Endometrium (tissue), 2 donors: Measurements from ENCODE around the gene ITPR2.
"Not testable (repeated sequence)": the region's sequence is repeated elsewhere in the genome, so short reads cannot be mapped to it uniquely, and the experiment has no call there.

Experiments used
- FAIRE-seq: peaks from 2 replicates; lab custom pipeline; 2012; peaks lifted over from hg19 to GRCh38; lab: Jason Lieb, UNC
- donor health status: control.
- donor health status: control.

Gene ITPR2

GRCh38 chr12:26338586-26339572 lies 494.1 kb downstream of the ITPR2 start:
- no peak for FAIRE-seq

GRCh38 chr12:26335651-26336050 lies 497.3 kb downstream of the ITPR2 start:
- no peak for FAIRE-seq

- no peak for FAIRE-seq
Measured at GRCh38 chr12:26334621-26335124, 498.3 kb downstream of the ITPR2 start.

GRCh38 chr12:26331960-26332359 lies 501.0 kb downstream of the ITPR2 start:
- no peak for FAIRE-seq

GRCh38 chr12:26331136-26331535 lies 501.9 kb downstream of the ITPR2 start:
- no peak for FAIRE-seq

- FAIRE-seq: no peak
Measured at GRCh38 chr12:26327975-26328644, 504.9 kb downstream of the ITPR2 start.

- FAIRE-seq: no peak
Measured at GRCh38 chr12:26323673-26324072, 509.3 kb downstream of the ITPR2 start.

- no peak for FAIRE-seq
Measured at GRCh38 chr12:26319511-26319910, 513.5 kb downstream of the ITPR2 start.

- no peak for FAIRE-seq
Measured at GRCh38 chr12:26318661-26319068, 514.3 kb downstream of the ITPR2 start.

GRCh38 chr12:26317942-26318575 lies 514.9 kb downstream of the ITPR2 start:
- FAIRE-seq: no peak

- not testable (repeated sequence) for FAIRE-seq
Measured at GRCh38 chr12:26314103-26314502, 518.9 kb downstream of the ITPR2 start.

GRCh38 chr12:26310489-26310888 lies 522.5 kb downstream of the ITPR2 start:
- FAIRE-seq: not testable (repeated sequence)

GRCh38 chr12:26309634-26310033 lies 523.4 kb downstream of the ITPR2 start:
- FAIRE-seq: no peak

- FAIRE-seq: no peak
Measured at GRCh38 chr12:26304273-26304672, 528.7 kb downstream of the ITPR2 start.

- no peak for FAIRE-seq
Measured at GRCh38 chr12:26303418-26303817, 529.6 kb downstream of the ITPR2 start.

- no peak for FAIRE-seq
Measured at GRCh38 chr12:26302776-26303175, 530.2 kb downstream of the ITPR2 start.

GRCh38 chr12:26299751-26300150 lies 533.2 kb downstream of the ITPR2 start:
- no peak for FAIRE-seq

- no peak for FAIRE-seq
Measured at GRCh38 chr12:26298785-26299621, 534.0 kb downstream of the ITPR2 start.

- no peak for FAIRE-seq
Measured at GRCh38 chr12:26297396-26298070, 535.5 kb downstream of the ITPR2 start.

- FAIRE-seq: no peak
Measured at GRCh38 chr12:26295001-26295400, 538.0 kb downstream of the ITPR2 start.

GRCh38 chr12:26293612-26294011 lies 539.4 kb downstream of the ITPR2 start:
- no peak for FAIRE-seq
